ENCODE results near the gene GRIP2. TPM values are rescaled to one million over a fixed set of nuclear protein-coding genes. Genes with fewer than 3 reads are reported as not detected.

Gene GRIP2
- total RNA-seq, 1 donor from 2014 or later, result 0.52 TPM

GRCh38 chr3:14456794-14457193 is 83.3 kb downstream of the GRIP2 start:
- intact Hi-C loops (cut with DNase I), result no loop called here
- H3K9me3 ChIP-seq, result no peaks in the 10 kb centered on the region
- H3K27me3 ChIP-seq, result no peaks in the 10 kb centered on the region
- no peak overlapping the region for H3K27ac ChIP-seq
- H3K4me1 ChIP-seq, result peaks cover 42% of the 10 kb centered on the region
- TF ChIP-seq, protein P1, sequence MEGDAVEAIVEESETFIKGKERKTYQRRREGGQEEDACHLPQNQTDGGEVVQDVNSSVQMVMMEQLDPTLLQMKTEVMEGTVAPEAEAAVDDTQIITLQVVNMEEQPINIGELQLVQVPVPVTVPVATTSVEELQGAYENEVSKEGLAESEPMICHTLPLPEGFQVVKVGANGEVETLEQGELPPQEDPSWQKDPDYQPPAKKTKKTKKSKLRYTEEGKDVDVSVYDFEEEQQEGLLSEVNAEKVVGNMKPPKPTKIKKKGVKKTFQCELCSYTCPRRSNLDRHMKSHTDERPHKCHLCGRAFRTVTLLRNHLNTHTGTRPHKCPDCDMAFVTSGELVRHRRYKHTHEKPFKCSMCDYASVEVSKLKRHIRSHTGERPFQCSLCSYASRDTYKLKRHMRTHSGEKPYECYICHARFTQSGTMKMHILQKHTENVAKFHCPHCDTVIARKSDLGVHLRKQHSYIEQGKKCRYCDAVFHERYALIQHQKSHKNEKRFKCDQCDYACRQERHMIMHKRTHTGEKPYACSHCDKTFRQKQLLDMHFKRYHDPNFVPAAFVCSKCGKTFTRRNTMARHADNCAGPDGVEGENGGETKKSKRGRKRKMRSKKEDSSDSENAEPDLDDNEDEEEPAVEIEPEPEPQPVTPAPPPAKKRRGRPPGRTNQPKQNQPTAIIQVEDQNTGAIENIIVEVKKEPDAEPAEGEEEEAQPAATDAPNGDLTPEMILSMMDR (IDR thresholded peaks at IDR 0.05), result no peak
- peaks cover 49% of the 10 kb centered on the region for H3K36me3 ChIP-seq
- H3K4me3 ChIP-seq, result no peak overlapping the region
- DNase-seq (no peak), ATAC-seq (no peak)

GRCh38 chr3:14455571-14456317 is 84.4 kb downstream of the GRIP2 start:
- Histone ChIP-seq H3K9me3 (no peaks in the 10 kb centered on the region), H3K4me3 (no peak overlapping the region), H3K4me1 (peaks cover 36% of the 10 kb centered on the region), H3K27ac (no peak overlapping the region), H3K27me3 (no peaks in the 10 kb centered on the region), H3K36me3 (peaks cover 53% of the 10 kb centered on the region)
- TF ChIP-seq, protein P1 (IDR thresholded peaks at IDR 0.05), result no peak
- DNase-seq (no peak), ATAC-seq (no peak)
- intact Hi-C loops (cut with DNase I), result no loop called here

DNA sequence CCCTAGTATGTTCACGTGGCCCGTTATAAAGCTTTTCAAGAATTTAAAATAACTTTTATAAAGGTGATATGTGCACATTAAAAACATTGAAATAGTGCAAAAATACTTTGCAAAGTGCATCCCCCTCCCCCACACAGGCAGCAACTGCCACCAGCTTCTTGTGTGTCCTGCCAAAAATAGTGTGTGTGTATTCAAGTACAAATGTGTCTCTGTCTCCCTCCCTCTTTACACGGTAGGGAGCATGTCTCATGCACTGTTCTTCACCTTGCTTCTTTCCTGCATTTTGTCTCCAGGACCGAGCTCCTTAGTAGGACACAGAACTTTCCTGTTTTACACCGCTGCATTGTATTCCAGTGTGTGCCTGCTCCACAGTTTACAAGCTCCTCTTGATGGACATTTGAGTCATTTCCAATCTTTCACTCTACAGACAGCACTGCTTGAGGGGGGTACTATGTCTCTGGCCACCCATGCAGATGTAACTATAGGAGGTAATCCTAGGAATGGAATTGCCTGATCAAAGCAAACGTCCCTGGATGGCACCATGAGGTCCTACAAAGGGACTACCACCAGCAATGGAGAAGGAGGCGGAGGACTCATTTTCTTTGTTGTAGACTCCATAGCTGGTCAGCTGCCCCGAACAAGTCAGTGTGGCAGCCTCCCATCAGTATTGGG is 85.4 kb downstream of the GRIP2 start:
- Histone ChIP-seq H3K4me3 (no peak overlapping the region), H3K27me3 (no peaks in the 10 kb centered on the region), H3K9me3 (no peaks in the 10 kb centered on the region), H3K36me3 (peaks cover 58% of the 10 kb centered on the region), H3K4me1 (peaks cover 30% of the 10 kb centered on the region), H3K27ac (no peak overlapping the region)
- intact Hi-C loops (cut with DNase I), result no loop called here
- TF ChIP-seq, protein P1 (IDR thresholded peaks at IDR 0.05), result no peak
- ATAC-seq (no peak), DNase-seq (no peak)

DNA sequence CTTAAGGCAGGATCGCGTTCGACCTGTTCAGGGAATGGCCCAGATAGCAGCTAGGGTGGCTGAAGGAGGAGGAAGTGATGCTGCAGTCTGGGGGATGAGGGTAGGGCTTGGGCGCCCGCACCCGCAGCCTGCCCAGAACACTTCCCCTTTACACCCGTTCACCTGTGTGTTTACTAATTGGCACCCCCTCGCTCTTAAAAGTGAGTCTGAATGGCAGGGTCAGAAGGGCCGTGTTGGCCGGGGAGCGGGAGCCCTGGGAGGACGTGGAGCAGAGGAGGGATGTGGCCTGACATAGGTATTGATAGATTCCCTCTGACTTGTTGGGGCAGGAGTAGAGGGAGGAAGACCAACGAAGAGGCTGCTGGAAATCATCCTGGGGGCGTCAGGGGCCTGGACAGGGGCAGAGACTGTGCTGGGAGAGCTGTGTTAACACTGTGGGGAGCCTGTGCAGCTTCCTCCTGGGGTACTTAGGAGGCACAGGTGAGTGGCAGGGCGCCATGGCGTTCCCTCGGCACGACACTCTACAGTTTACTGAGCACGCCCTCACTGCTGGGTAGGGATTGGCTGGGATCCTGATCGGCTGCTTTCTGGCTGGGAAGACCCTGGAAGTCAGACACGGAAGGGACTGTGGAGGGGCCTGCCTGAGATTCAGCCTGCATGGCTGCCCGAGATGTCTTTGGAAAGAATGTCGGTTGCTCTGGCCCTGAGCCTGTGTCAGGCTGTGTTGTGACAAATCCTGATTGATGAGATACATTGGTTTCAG is 86.1 kb downstream of the GRIP2 start:
- TF ChIP-seq, protein P1 (IDR thresholded peaks at IDR 0.05), result no peak
- DNase-seq (peak; percentile 48), ATAC-seq (peak; percentile 21)
- Histone ChIP-seq H3K4me3 (no peak overlapping the region), H3K36me3 (peaks cover 57% of the 10 kb centered on the region), H3K4me1 (peaks cover 30% of the 10 kb centered on the region), H3K9me3 (no peaks in the 10 kb centered on the region), H3K27me3 (no peaks in the 10 kb centered on the region), H3K27ac (no peak overlapping the region)
- intact Hi-C loops (cut with DNase I), result no loop called here

- peak overlapping the region; percentile 80 for H3K27ac ChIP-seq
- intact Hi-C loops (cut with DNase I), result no loop called here
- H3K27me3 ChIP-seq, result no peaks in the 10 kb centered on the region
- H3K4me1 ChIP-seq, result peaks cover 30% of the 10 kb centered on the region
- no peak overlapping the region for H3K4me3 ChIP-seq
- no peak for DNase-seq
- peak; percentile 70 for ATAC-seq
- TF ChIP-seq, protein P1 (IDR thresholded peaks at IDR 0.05), result peak; percentile 28
- peaks cover 64% of the 10 kb centered on the region for H3K36me3 ChIP-seq
- no peaks in the 10 kb centered on the region for H3K9me3 ChIP-seq
These were observed 87.1 kb downstream of the GRIP2 start for GRCh38 chr3:14452740-14453710.
